Subcutaneous adipose tissue (tissue), 4 donors: ENCODE results near the gene SCARB1. TPM values are rescaled to one million over a fixed set of nuclear protein-coding genes. Genes with fewer than 3 reads are reported as not detected.

ENCODE experiments used
- total RNA-seq, 4 donors: library from RNA; depleted of rRNA; stranded (reverse); fragments of >200 nt; gene quantifications; one replicate each; pipeline ENCODE4 v1.1.0, GENCODE V29; 2016
- TF ChIP-seq, protein P1 (sequence below): fragments of 450-650 bp; IDR thresholded peaks from one replicate; pipeline ENCODE4 v1.5.1; 2016; ENCODE audit warnings: low read depth, mild to moderate bottlenecking, control low read depth, antibody characterized with exemption, moderate library complexity

SCARB1 gene
- total RNA-seq, 4 donors from 2014 or later = 26.6 to 58.6 (median 38.2) TPM

DNA sequence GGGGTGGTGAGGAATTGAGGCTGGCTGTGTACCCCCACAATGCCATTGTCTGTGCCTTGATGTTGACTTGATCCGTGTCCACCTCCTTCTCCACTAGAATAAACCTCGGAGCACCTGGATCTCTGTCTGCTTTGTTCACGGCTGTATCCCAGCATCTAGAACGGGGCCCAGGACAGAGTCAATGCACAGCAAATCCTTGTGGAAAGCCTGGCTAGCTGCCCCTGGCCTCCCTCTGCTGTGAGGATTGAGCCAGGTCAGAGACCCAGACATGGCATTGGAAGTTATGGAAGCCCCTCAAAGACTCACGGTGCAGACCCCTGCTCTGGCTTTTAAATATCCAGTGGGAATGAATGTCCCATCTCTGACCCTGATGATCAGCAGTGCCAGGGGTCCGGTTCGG, 109.2 kb downstream of the SCARB1 start:
- TF ChIP-seq, protein P1, sequence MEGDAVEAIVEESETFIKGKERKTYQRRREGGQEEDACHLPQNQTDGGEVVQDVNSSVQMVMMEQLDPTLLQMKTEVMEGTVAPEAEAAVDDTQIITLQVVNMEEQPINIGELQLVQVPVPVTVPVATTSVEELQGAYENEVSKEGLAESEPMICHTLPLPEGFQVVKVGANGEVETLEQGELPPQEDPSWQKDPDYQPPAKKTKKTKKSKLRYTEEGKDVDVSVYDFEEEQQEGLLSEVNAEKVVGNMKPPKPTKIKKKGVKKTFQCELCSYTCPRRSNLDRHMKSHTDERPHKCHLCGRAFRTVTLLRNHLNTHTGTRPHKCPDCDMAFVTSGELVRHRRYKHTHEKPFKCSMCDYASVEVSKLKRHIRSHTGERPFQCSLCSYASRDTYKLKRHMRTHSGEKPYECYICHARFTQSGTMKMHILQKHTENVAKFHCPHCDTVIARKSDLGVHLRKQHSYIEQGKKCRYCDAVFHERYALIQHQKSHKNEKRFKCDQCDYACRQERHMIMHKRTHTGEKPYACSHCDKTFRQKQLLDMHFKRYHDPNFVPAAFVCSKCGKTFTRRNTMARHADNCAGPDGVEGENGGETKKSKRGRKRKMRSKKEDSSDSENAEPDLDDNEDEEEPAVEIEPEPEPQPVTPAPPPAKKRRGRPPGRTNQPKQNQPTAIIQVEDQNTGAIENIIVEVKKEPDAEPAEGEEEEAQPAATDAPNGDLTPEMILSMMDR = no peak

DNA sequence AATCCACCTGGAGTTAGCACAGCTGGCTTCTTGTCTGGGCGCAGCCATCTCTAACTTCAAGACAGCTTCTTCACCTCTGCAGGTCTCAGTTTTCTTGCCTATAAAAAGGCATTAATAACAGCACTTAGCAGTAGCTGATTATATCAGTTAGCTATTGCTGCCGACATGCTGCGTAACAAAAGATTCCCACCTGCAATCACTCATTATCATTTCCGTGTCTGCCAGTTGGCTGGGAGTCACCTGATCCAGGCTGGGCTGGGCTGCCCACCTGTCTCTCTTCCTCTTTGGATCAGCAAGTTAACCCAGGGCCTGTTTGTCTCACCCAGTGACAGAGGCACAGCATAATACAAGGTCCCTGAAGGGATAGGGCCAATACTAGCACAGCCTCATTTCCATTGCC, 109.7 kb downstream of the SCARB1 start:
- TF ChIP-seq, protein P1 = no peak

DNA sequence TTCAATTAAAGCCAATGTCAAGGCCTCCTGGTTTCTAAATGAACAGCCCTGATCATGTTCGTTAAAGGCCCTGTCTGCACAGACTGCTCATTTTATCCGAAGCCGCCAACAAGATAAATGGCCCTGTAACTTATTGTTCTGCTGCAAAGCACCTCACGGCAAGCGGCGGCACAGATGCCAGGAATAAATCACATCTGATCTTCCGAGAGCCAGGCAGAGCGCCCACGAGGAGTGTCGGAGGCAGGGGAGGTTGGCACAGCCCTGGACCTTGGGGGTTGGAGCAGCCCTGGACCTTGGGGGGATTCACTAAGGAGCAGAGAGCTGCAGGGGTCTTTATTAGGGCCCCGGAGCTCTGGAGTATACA, 110.5 kb downstream of the SCARB1 start:
- TF ChIP-seq, protein P1 = no peak

DNA sequence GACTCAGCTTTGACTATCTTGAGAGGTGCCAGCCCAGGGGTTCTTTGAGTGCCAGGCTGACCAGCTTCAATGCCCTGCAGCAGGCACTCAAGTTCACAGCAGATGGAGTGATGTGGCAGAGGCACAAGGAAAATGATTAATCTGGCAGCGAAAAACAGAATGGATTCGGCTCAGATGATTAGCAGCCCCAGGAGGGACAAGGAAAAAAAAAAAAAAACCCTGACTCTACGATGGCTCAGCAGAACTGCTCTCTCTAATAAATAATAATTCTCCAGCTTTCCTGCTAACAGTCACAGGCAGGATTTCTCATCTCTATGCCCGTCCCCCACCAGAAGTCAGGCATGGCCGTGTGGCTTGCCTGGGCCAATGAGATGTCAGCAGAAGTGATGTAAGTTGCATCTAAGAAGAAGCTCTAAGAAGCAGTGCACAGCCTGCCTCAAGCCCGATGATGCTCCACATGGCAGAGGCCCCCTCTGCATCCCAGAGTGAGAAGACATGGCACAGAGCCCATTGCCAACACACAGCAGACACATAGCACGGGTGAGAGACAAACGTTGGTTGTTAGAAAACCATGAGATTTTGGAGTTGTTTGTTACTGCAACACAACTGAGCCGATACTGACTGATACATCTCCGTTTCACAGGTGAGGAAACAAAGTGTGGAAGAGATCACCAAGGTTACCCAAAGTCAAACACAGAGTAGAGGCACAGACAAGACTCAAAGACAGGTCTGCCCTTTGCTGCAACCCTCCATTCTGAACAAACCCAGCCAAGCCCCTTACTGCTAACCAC, 111.0 kb downstream of the SCARB1 start:
- TF ChIP-seq, protein P1 = no peak

DNA sequence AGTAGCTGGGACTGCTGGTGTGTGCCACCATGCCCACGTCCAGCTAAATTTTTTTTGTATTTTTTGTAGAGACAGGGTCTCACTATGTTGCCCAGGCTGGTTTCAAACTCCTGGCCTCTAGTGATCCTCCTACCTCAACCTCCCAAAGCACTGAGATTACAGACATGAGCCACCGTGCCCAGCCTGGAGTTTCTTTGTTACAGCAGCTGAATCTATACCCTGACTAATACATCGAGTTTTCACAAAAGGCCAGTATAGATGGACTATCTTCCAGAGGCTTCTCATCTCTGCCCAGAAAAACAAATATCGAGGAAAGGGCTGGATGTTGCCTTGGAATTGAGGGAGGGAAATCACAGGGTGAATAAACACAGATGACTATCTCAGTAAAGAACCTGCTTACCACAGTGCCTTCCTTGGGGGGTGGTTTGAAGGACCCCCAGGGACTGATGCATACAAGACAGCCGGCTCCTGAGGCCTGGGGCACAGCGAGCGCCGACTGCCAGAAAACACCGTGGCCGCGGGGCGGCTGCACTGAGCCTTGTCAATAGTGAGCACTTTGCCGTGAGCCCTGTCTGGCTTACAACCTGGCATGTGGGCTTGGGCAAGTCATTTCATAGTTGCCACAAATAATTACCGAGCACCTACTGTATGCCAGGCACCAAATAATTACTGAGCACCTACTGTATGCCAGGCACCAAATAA, 111.9 kb downstream of the SCARB1 start:
- TF ChIP-seq, protein P1 = no peak

DNA sequence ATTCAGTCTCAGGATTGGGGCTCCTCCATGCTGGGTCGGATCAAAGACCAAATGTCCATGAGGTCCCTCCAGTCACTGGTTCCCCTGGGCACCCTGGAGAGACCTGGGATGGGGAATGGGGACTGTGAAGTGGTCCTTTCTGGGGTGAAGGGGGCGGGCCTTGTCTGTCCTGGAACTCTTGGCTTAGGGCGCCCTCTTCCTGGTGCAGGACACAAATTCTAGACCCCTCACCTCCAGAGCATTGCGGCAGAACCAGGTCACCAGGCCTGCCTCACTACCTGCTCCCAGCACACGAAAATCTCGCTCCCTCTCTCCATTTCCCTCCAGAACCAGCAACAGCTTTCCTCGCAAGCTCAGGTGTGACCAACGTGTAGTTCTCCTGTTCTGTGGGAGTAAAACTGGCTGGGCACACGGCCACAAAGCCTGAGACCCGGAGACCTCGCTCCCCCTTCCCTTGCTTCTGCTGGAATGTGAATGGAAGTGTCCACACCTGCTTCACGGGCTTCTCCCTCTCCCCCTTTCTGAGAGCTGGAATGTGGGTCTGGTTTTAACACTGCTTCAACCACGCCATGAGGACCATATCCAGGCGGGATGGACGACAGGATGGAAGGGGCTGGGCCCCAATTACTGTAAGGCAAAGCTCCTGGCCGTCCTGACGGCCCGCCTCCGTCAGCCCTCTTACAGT, 112.7 kb downstream of the SCARB1 start:
- TF ChIP-seq, protein P1 = no peak

DNA sequence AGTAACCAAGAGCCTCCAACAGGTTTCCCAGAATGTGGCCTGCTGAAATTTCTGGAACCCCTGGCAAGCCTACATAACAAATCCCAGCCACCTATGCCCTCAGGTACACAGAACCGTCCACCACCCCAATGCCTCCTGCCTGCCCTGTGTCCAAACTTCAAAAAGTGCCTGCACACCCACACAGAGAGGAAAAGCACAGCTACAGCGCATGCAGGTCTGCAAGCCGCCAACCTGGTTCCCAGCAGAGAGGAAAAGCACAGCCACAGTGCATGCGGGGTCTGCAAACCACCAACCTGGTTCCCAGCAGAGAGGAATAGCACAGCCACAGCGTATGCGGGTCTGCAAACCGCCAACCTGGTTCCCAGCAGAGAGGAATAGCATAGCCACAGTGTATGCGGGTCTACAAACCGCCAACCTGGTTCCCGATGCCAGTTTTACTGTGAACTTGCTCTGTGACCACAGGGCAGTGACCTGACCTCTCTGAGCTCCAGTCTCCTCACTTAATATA, 113.5 kb downstream of the SCARB1 start:
- TF ChIP-seq, protein P1 = no peak
